SU-DHL-6 (cell line): ENCODE results near the gene CCDC73.

Experiments used
- EZH2phosphoT487 ChIP-seq: fragments of 200-600 bp; sonication (generic), shearing (Covaris generic); conservative IDR thresholded peaks from 2 replicates; pipeline ENCODE4 v1.6.1; 2018; ENCODE audit warnings: mild to moderate bottlenecking, antibody characterized with exemption, low read length, moderate library complexity, mixed read lengths
- TF ChIP-seq, protein P1 (sequence below): fragments of 200-600 bp; sonication (generic); IDR thresholded peaks from one replicate; pipeline ENCODE4 v1.5.1; 2017; ENCODE audit warnings: antibody characterized with exemption, mild to moderate bottlenecking, low read length, moderate library complexity; ENCODE audit not compliant: insufficient read depth, poor library complexity, severe bottlenecking

DNA sequence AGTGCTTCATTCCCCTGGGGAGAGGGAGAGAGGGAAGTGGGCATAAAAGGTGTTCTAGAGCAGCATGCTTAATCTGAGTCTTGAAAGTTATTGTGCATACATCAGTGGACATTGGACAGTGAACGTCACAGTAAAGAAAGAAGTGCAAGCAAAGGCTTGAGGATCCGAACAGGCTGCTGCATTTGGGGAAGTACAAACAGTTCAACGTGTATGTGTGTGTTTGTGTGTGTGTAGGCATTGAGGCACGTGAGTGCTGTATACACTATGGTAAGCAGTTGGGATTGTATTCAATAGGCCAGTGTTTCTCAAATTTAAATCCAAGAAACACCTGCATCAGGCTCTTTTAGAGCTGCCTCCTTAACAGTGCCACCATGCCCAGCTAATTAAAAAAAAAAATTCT, 221.2 kb downstream of the CCDC73 start:
- TF ChIP-seq, protein P1, sequence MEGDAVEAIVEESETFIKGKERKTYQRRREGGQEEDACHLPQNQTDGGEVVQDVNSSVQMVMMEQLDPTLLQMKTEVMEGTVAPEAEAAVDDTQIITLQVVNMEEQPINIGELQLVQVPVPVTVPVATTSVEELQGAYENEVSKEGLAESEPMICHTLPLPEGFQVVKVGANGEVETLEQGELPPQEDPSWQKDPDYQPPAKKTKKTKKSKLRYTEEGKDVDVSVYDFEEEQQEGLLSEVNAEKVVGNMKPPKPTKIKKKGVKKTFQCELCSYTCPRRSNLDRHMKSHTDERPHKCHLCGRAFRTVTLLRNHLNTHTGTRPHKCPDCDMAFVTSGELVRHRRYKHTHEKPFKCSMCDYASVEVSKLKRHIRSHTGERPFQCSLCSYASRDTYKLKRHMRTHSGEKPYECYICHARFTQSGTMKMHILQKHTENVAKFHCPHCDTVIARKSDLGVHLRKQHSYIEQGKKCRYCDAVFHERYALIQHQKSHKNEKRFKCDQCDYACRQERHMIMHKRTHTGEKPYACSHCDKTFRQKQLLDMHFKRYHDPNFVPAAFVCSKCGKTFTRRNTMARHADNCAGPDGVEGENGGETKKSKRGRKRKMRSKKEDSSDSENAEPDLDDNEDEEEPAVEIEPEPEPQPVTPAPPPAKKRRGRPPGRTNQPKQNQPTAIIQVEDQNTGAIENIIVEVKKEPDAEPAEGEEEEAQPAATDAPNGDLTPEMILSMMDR, result no peak
- no peak for TF ChIP-seq EZH2phosphoT487
